OCI-LY7 (cell line): ENCODE data around the gene KRTAP9-4.
"Not testable (repeated sequence)": the region's sequence is repeated elsewhere in the genome, so short reads cannot be mapped to it uniquely, and the experiment has no call there.

ENCODE experiments used
- CTCF ChIP-seq: fragments of 200-600 bp; sonication (generic); conservative IDR thresholded peaks from 2 replicates; pipeline ENCODE4 v1.5.1; 2014; ENCODE audit warnings: mild to moderate bottlenecking, antibody characterized with exemption, low read length, moderate library complexity, mixed read lengths
- EZH2phosphoT487 ChIP-seq: fragments of 200-600 bp; sonication (generic); IDR thresholded peaks from 2 replicates; pipeline ENCODE4 v1.6.1; 2018; ENCODE audit warnings: low read depth, borderline replicate concordance, mild to moderate bottlenecking, mixed run types, antibody characterized with exemption, low read length, moderate library complexity, mixed read lengths

GRCh38 chr17:41275648-41276190 lies 26.2 kb downstream of the KRTAP9-4 start, which contains the start of gene KRTAP9-7:
- not testable (repeated sequence) for TF ChIP-seq CTCF, EZH2phosphoT487
